Measurements from ENCODE around the gene ZNF208.

- TF ChIP-seq POLR2AphosphoS5 (IDR thresholded peaks at IDR 0.05; ENCODE audit: insufficient read depth in 1 of 2, low read depth in 1 of 2) (no peak), POLR2A (IDR thresholded peaks at IDR 0.05) (no peak)
Measured at GRCh38 chr19:21947775-21948174, 63.0 kb downstream of the ZNF208 start.
